K562 (cell line): ENCODE results near the gene SNX9. TPM values are rescaled to one million over a fixed set of nuclear protein-coding genes. Genes with fewer than 3 reads are reported as not detected.
"Not testable (repeated sequence)": the region's sequence is repeated elsewhere in the genome, so short reads cannot be mapped to it uniquely, and the experiment has no call there.

Experiments used
- ATAC-seq: fragments of 200-7000 bp; cut with Tn5 transposase; 3 replicates; pipeline ENCODE4 v1.9.1; 2020; ENCODE audit warnings: moderate library complexity
- BruUV-seq: library from RNA; stranded (reverse); fragments of 400-500 nt; replicated peaks from 2 replicates; lab custom pipeline; 2021; lab: Mats Ljungman, UMichigan
- CTCF ChIA-PET: fragments of 300-600 bp; formaldehyde crosslinking; extraction: SDS; loops from one replicate; lab custom pipeline; 2021; ENCODE audit warnings: low intra/inter-chr PET ratio; lab: Yijun Ruan, JAX
- POLR2A ChIA-PET: fragments of 300-600, 350-650 bp; sonication (Branson Sonifier 250); formaldehyde crosslinking; extraction: SDS; loops from one replicate; lab custom pipeline; 2021; ENCODE audit warnings: antibody characterized with exemption, inconsistent platforms; lab: Yijun Ruan, JAX
- DNase-seq, 4 experiments: peaks; one replicate each; pipeline versions ENCODE4 v3.0.0 to v3.0.0-alpha.2; 2011 to 2018; ENCODE audit warnings: low spot score in 3 of 4, mixed read lengths in 3 of 4; ENCODE audit errors: extremely low read depth in 1 of 4
- FAIRE-seq: peaks from 2 replicates; lab custom pipeline; 2011; peaks lifted over from hg19 to GRCh38; lab: Jason Lieb, UNC
- H2AFZ ChIP-seq: 2 replicates; pipeline ENCODE4 v1.6.0; 2011; ENCODE audit warnings: low read depth, low read length, control low read depth, inconsistent platforms
- H3K27ac ChIP-seq: fragments of 200-600 bp; 3 replicates; pipeline ENCODE4 v1.8.0; 2011; ENCODE audit warnings: low read depth, mild to moderate bottlenecking, control low read depth, inconsistent platforms, low read length, moderate library complexity, mixed read lengths; ENCODE audit errors: extremely low read depth
- H3K27me3 ChIP-seq, 2 experiments: fragments of 300-600 bp in 1 of 2; 2 replicates in 1 of 2; 3 replicates in 1 of 2; pipeline versions ENCODE4 v1.6.0 to v1.8.0; 2011; ENCODE audit warnings: inconsistent platforms in 2 of 2, low read length in 2 of 2, mild to moderate bottlenecking in 1 of 2, mixed read lengths in 1 of 2, moderate library complexity in 1 of 2; ENCODE audit not compliant: control insufficient read depth in 2 of 2, insufficient read depth in 2 of 2
- H3K36me3 ChIP-seq: fragments of 300-600 bp; 3 replicates; pipeline ENCODE4 v1.8.0; 2011; ENCODE audit warnings: mild to moderate bottlenecking, low read length, inconsistent platforms; ENCODE audit not compliant: control insufficient read depth, insufficient read depth
- H3K4me1 ChIP-seq, 2 experiments: fragments of 200-600 bp in 1 of 2; replicated peaks in 1 of 2; 2 replicates in 1 of 2; 3 replicates in 1 of 2; pipeline versions ENCODE4 v1.5.1 to v1.8.0; 2011; ENCODE audit warnings: inconsistent platforms in 2 of 2, low read length in 2 of 2, mild to moderate bottlenecking in 1 of 2, mixed read lengths in 1 of 2, moderate library complexity in 1 of 2; ENCODE audit not compliant: control insufficient read depth in 2 of 2, insufficient read depth in 2 of 2
- H3K4me2 ChIP-seq: 2 replicates; pipeline ENCODE4 v1.6.1; 2011; ENCODE audit warnings: low read length, control low read depth, inconsistent platforms, mixed read lengths; ENCODE audit not compliant: insufficient read depth
- H3K4me3 ChIP-seq: fragments of 200-600 bp; sonication (generic), shearing (Covaris generic); 2 replicates; pipeline ENCODE4 v1.5.1; 2016; ENCODE audit warnings: control low read depth, inconsistent platforms
- H3K79me2 ChIP-seq: fragments of 200-600 bp; 3 replicates; pipeline ENCODE4 v1.8.0; 2011; ENCODE audit warnings: low read length, inconsistent platforms; ENCODE audit not compliant: control insufficient read depth, insufficient read depth
- H3K9ac ChIP-seq, 2 experiments: 2 replicates each; pipeline versions ENCODE4 v1.6.0 to v1.6.1; 2011; ENCODE audit warnings: low read depth in 2 of 2, low read length in 2 of 2, control low read depth in 1 of 2, inconsistent platforms in 1 of 2, mild to moderate bottlenecking in 1 of 2, mixed read lengths in 1 of 2; ENCODE audit not compliant: insufficient read depth in 1 of 2
- H3K9me1 ChIP-seq: one replicate; pipeline ENCODE4 v1.6.0; 2011; ENCODE audit warnings: inconsistent platforms, mild to moderate bottlenecking, low read length, moderate library complexity; ENCODE audit not compliant: control insufficient read depth, insufficient read depth
- H3K9me3 ChIP-seq: replicated peaks from 2 replicates; pipeline ENCODE4 v1.5.1; 2011; ENCODE audit warnings: low read depth, low read length, inconsistent platforms; ENCODE audit not compliant: control insufficient read depth, insufficient read depth
- H4K20me1 ChIP-seq: replicated peaks from 2 replicates; pipeline ENCODE4 v1.6.1; 2011; ENCODE audit warnings: low read length, inconsistent platforms, mixed read lengths; ENCODE audit not compliant: control insufficient read depth, insufficient read depth
- BCOR ChIP-seq: fragments of 450-650 bp; IDR thresholded peaks from 2 replicates; pipeline ENCODE4 v1.6.1; 2016
- CHD2 ChIP-seq: IDR thresholded peaks from 2 replicates; pipeline ENCODE4 v1.6.1; 2011; ENCODE audit warnings: low read depth, low read length
- EHMT2 ChIP-seq: fragments of 450-650 bp; IDR thresholded peaks from 2 replicates; pipeline ENCODE4 v1.6.1; 2018; ENCODE audit warnings: antibody characterized with exemption
- KDM1A ChIP-seq, 2 experiments: fragments of 450-650 bp; IDR thresholded peaks; 2 replicates each; pipeline ENCODE4 v1.6.1; 2016; ENCODE audit warnings: mild to moderate bottlenecking in 2 of 2
- KLF1 ChIP-seq: fragments of 450-650 bp; IDR thresholded peaks from 2 replicates; pipeline ENCODE4 v1.6.1; 2016; ENCODE audit warnings: missing genetic modification characterization, missing compliant biosample characterization
- RFX1 ChIP-seq: fragments of 450-650 bp; IDR thresholded peaks from 2 replicates; pipeline ENCODE4 v1.6.1; 2016; ENCODE audit warnings: mild to moderate bottlenecking, moderate library complexity
- TCF3 ChIP-seq: sonication (generic); formaldehyde crosslinking; IDR thresholded peaks from 2 replicates; pipeline ENCODE4 v1.4.0; 2020; ENCODE audit warnings: mild to moderate bottlenecking, missing genetic modification reagents
- whole genome bisulfite sequencing: fragments of 100-300 bp; shearing (Covaris generic); methylation state at CpG from one replicate; pipeline ENCODE4 v1.1.6; 2016; ENCODE audit warnings: low coverage, mixed read lengths; ENCODE audit not compliant: insufficient coverage; ENCODE audit errors: missing lambda C conversion rate; 5-methylcytosine and 5-hydroxymethylcytosine counted together
- in situ Hi-C: fragments of 300-500 bp; cut with MboI; formaldehyde crosslinking; loops from 4 replicates; pipeline ENCODE4 v1.15.0; 2018; ENCODE audit warnings: inconsistent platforms, mixed read lengths
- intact Hi-C: fragments of 100-400 bp; cut with micrococcal nuclease; formaldehyde crosslinking; loops from 2 replicates; pipeline ENCODE4 v1.14.2; 2022
- polyA plus RNA-seq, 8 experiments: library from polyadenylated mRNA; depleted of rRNA in 4 of 8; stranded (reverse) in 5 of 8; unstranded in 3 of 8; fragments of >200 nt; fragmentation: Nextera tagmentation in 2 of 8; fragmentation: Illumina TruSeq in 1 of 8; extraction: Ambion mirVana in 2 of 8; extraction: Trizol in 1 of 8; gene quantifications; 2 replicates each; pipeline versions ENCODE4 v1.2.1 to v1.2.3, GENCODE V29; 2011 to 2014; ENCODE audit warnings: inconsistent platforms in 1 of 8, missing spikeins in 1 of 8
- total RNA-seq, 7 experiments: library from RNA; depleted of rRNA in 6 of 7; stranded (reverse); fragments of >200 nt in 6 of 7; fragmentation: Illumina TruSeq in 2 of 7; extraction: Trizol in 2 of 7; gene quantifications; 2 replicates each; pipeline versions ENCODE4 v1.2.1 to v1.2.3, GENCODE V29; 2011 to 2021; ENCODE audit warnings: low replicate concordance in 1 of 7

SNX9 gene
- total and polyA plus RNA-seq, 9 of the 15 experiments (the other 6 are each of a cell fraction or from before 2014, with no cell fraction given): 6.0 to 81.7 (median 57.1) TPM

DNA sequence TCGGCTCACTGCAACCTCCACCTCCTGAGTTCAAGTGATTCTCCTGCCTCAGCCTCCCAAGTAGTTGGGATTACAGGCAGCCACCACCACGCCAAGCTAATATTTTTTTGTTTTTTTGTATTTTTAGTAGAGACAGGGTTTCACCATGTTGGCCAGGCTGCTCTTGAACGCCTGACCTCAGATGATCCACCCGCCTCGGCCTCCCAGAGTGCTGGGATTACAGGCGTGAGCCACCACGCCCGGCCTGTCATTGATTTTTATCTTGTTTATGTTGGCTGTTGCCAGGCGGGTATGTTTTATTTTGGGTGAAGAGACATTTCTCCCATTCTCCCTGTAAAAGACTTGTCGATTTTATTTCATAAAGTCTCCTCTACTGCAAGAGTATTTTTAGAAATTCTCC is 32.8 kb downstream of the SNX9 start (continued):
- peak; percentile 21; the same call in 1 of the 2 replicates for TF ChIP-seq RFX1
- TF ChIP-seq BCOR: peak; percentile 48; the same call in 1 of the 2 replicates
- TF ChIP-seq KLF1 (tag): peak; percentile 52; the same call in 1 of the 2 replicates
- peak; percentile 31 to 32; a peak in 3 of 4 replicates for TF ChIP-seq KDM1A (IDR thresholded peaks at IDR 0.05)
- TF ChIP-seq, all 486 proteins: peak for 20; not testable (repeated sequence) for 466

DNA sequence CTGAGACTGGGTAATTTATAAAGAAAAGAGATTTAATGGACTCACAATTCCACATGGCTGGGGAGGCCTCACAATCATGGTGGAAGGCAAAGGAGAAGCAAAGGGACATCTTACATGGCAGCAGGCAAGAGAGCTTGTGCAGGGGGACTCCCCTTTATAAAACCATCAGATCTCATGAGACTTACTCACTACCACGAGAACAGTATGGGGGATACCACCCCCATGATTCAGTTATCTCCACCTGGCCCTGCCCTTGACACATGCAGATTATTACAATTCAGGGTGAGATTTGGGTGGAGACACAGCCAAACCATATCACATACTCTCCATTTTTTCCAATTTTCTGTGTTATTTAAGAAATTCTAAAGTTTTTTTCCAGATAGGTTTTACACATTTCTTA is 35.6 kb downstream of the SNX9 start:
- H3K27me3 ChIP-seq, H3K9ac ChIP-seq, H3K4me2 ChIP-seq, H4K20me1 ChIP-seq, intact Hi-C loops, H3K36me3 ChIP-seq, H3K4me3 ChIP-seq, POLR2A ChIA-PET, ATAC-seq, H3K27ac ChIP-seq, FAIRE-seq, H3K9me3 ChIP-seq, H2AFZ ChIP-seq, H3K9me1 ChIP-seq, CTCF ChIA-PET, DNase-seq, in situ Hi-C loops, BruUV-seq: not testable (repeated sequence)
- 0% methylated on average over 1 of the region's 1 CpG for WGBS
- peaks cover 100% of the 10 kb centered on the region for H3K79me2 ChIP-seq
- TF ChIP-seq TCF3 (0 out of 2 replicates have a peak, but pooled peaks have one; percentile 13), CHD2 (peak; percentile 68; the same call in 1 of the 2 replicates), EHMT2 (peak; percentile 21; the same call in 1 of the 2 replicates)
- H3K4me1 ChIP-seq: peaks cover 15 to 56% of the 10 kb centered on the region in 2 experiments; a peak in 4 of 5 replicates
